Right lobe of liver (tissue), 6 donors: ENCODE results near the gene SERP2. TPM values are rescaled to one million over a fixed set of nuclear protein-coding genes. Genes with fewer than 3 reads are reported as not detected.
A peak's percentile ranks its signal among the peaks of the same experiment; 100 is the strongest.

Experiments
- ATAC-seq, 4 donors: fragments of 200-7000 bp; cut with Tn5 transposase; one replicate each; pipeline ENCODE4 v1.9.1; 2020; ENCODE audit warnings: mild to moderate bottlenecking in 4 of 4, moderate library complexity in 4 of 4
- DNase-seq, 3 donors: peaks; one replicate each; pipeline ENCODE4 v3.0.0-alpha.2; 2020
- H3K27ac ChIP-seq, 3 donors: fragments of 200-600 bp; one replicate each; pipeline ENCODE4 v1.8.0; 2022
- H3K27me3 ChIP-seq, 2 donors: fragments of 200-600 bp; one replicate each; pipeline ENCODE4 v1.8.0; 2022
- H3K36me3 ChIP-seq, 4 donors: fragments of 200-600 bp; sonication (generic) in 1 of 4; one replicate each; pipeline versions ENCODE4 v1.5.1 to v1.8.0; 2017 to 2022; ENCODE audit warnings: control low read depth in 1 of 4
- H3K4me1 ChIP-seq, 4 donors: fragments of 200-600 bp; sonication (generic) in 1 of 4; one replicate each; pipeline versions ENCODE4 v1.5.1 to v1.8.0; 2017 to 2022; ENCODE audit warnings: control low read depth in 1 of 4
- H3K4me3 ChIP-seq, 3 donors: fragments of 200-600 bp; one replicate each; pipeline ENCODE4 v1.8.0; 2022
- H3K9me3 ChIP-seq, 4 donors: fragments of 200-600 bp; sonication (generic) in 1 of 4; one replicate each; pipeline versions ENCODE4 v1.5.1 to v1.8.0; 2017 to 2022; ENCODE audit warnings: control low read depth in 1 of 4
- CTCF ChIP-seq, 4 donors: fragments of 200-600 bp in 3 of 4; fragments of 450-650 bp in 1 of 4; IDR thresholded peaks; one replicate each; pipeline versions ENCODE4 v1.5.1 to v1.8.0; 2016 to 2022; ENCODE audit warnings: antibody characterized with exemption in 4 of 4, mild to moderate bottlenecking in 2 of 4
- POLR2A ChIP-seq: fragments of 450-650 bp; IDR thresholded peaks from one replicate; pipeline ENCODE4 v1.6.1; 2017; ENCODE audit warnings: antibody characterized with exemption, mild to moderate bottlenecking
- WGBS: methylation state at CpG from one replicate; pipeline ENCODE4 v1.1.6; 2018; ENCODE audit warnings: low coverage, low lambda C conversion rate; ENCODE audit not compliant: insufficient coverage; ENCODE audit errors: missing lambda C conversion rate; 5-methylcytosine and 5-hydroxymethylcytosine counted together
- intact Hi-C, 2 donors: fragments of 100-400 bp; cut with DNase I; formaldehyde crosslinking; loops; one replicate each; pipeline versions ENCODE4 v1.11.2 to v1.14.1; 2022
- total RNA-seq, 6 experiments: library from RNA; depleted of rRNA in 2 of 6; stranded (reverse); fragments of >200 nt in 2 of 6; fragmentation: NEBNext Ultra II Directional in 3 of 6; extraction: Animal tissue kit (Norgen Biotek cat#: 25700) in 3 of 6; gene quantifications; one replicate each; pipeline versions ENCODE4 v1.1.0 to v1.2.4, GENCODE V29; 2016 to 2023
- donor health status: DM: no; HTN: yes; CAD: no.
- donor health status: DM: no; HTN: no; CAD: no.
- donor health status: DM: no; HTN: no; CAD: no.
- donor health status: DM: no; HTN: yes; CAD: no.
- donor health status: DM: no; HTN: yes; CAD: no.

SERP2 gene
- total RNA-seq, 6 experiments from 2014 or later: 2.1 to 9.0 (median 2.8) TPM

DNA sequence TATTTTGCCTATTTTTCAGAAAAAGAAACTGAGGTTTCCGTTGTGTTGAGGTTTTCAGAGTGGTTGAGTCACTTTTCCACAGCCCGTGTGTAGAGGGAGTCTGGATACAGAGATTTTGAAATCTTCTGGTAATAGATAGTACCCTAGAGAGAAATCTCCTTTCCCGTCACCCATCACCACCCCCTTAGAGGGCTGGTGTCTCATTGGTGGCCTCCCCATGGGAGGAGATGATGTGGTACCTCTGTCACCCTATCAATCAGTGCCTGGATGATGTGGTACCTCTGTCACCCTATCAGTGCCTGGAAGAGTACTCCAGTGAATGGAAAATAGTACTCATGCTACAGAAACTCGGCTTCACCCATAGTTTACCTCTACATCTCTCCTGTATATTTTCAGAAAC, 42.2 kb upstream of the SERP2 start:
- Histone ChIP-seq H3K27me3 (no peaks in the 10 kb centered on the region), H3K4me3 (no peak overlapping the region), H3K9me3 (no peaks in the 10 kb centered on the region), H3K27ac (no peak overlapping the region), H3K36me3 (no peaks in the 10 kb centered on the region), H3K4me1 (no peaks in the 10 kb centered on the region)
- TF ChIP-seq POLR2A (no peak), CTCF (IDR thresholded peaks at IDR 0.05) (no peak)
- no peak for DNase-seq
- intact Hi-C loops: no loop called here
- ATAC-seq: no peak
- 76% methylated on average over 3 of the region's 4 CpGs for WGBS

- no peak overlapping the region for H3K4me3 ChIP-seq
- intact Hi-C loops: no loop called here
- ATAC-seq (peak in 2 of 4 donors; percentile 11 to 22), DNase-seq (peak in 1 of 3 donors; percentile 17)
- no peaks in the 10 kb centered on the region for H3K27me3 ChIP-seq
- 33% methylated on average over 3 of the region's 7 CpGs for WGBS
- TF ChIP-seq CTCF (IDR thresholded peaks at IDR 0.05) (no peak), POLR2A (no peak)
- no peaks in the 10 kb centered on the region for H3K36me3 ChIP-seq
- no peaks in the 10 kb centered on the region for H3K4me1 ChIP-seq
- H3K9me3 ChIP-seq: no peaks in the 10 kb centered on the region
- H3K27ac ChIP-seq: no peak overlapping the region
These were observed 41.4 kb upstream of the SERP2 start for GRCh38 chr13:44331912-44332851.

DNA sequence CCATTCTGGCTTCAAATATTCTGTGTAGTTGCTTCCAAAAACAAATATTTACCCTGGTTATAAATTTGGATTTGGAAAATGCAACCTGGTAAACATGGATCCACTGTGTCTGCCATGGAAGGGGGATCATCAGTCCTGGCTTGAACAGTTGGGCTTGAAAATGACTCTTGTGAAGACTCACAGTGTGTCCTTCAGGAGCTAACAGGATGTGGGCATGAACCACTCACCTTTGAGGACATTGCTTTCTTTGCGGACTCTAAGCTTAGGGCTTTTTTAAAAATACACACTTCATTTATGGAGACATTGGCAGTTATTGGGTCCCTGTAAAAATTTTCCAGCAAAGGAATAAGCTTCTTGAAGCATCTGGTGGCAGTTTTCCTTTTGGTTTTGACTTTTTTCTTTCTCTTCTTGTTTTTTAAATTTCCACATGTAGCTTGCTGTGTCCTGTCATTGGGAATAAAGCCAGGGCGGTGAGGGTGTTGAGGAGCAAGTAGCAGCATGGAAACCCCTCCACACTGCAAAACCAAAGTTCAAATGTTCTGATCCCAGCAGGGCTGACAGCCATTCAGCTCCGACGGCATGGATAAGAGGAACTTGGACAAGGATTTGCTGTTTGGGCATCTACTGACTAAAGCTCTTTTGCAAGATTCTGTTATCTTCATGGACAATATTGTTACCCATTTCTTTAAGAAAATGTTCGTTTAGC, 39.5 kb upstream of the SERP2 start:
- TF ChIP-seq CTCF (IDR thresholded peaks at IDR 0.05) (no peak), POLR2A (no peak)
- DNase-seq (no peak), ATAC-seq (no peak)
- Histone ChIP-seq H3K4me1 (no peaks in the 10 kb centered on the region), H3K27me3 (no peaks in the 10 kb centered on the region), H3K36me3 (no peaks in the 10 kb centered on the region), H3K27ac (no peak overlapping the region), H3K9me3 (no peaks in the 10 kb centered on the region), H3K4me3 (no peak overlapping the region)
- intact Hi-C loops: no loop called here
- WGBS: 45% methylated on average over 5 of the region's 5 CpGs

- ATAC-seq (no peak), DNase-seq (no peak)
- Histone ChIP-seq H3K27ac (no peak overlapping the region), H3K27me3 (no peaks in the 10 kb centered on the region), H3K4me1 (no peaks in the 10 kb centered on the region), H3K36me3 (no peaks in the 10 kb centered on the region), H3K9me3 (no peaks in the 10 kb centered on the region), H3K4me3 (no peak overlapping the region)
- intact Hi-C loops: no loop called here
- 94% methylated on average over 2 of the region's 2 CpGs for WGBS
- no peak for TF ChIP-seq CTCF (IDR thresholded peaks at IDR 0.05)
- TF ChIP-seq POLR2A: no peak
These were observed 38.9 kb upstream of the SERP2 start for GRCh38 chr13:44334751-44335150.
